Measurements from ENCODE around the gene LYZL4. TPM values are rescaled to one million over a fixed set of nuclear protein-coding genes. Genes with fewer than 3 reads are reported as not detected.

LYZL4 gene
- total RNA-seq, 2 donors from 2014 or later, result not detected

GRCh38 chr3:42425736-42426407 lies 15.5 kb upstream of the LYZL4 start:
- no peak for TF ChIP-seq CTCF (IDR thresholded peaks at IDR 0.05)
- H3K4me3 ChIP-seq, result no peak overlapping the region
- intact Hi-C loops (cut with DNase I), result no loop called here
- H3K9ac ChIP-seq (ENCODE audit: low read depth in 2 of 2, low read length in 2 of 2), result no peak overlapping the region
- H3K36me3 ChIP-seq, result no peaks in the 10 kb centered on the region
- H3K9me3 ChIP-seq, result no peaks in the 10 kb centered on the region
- no peak for DNase-seq
- no peak overlapping the region for H3K27ac ChIP-seq
- no peaks in the 10 kb centered on the region for H3K27me3 ChIP-seq
- no peaks in the 10 kb centered on the region for H3K4me1 ChIP-seq

DNA sequence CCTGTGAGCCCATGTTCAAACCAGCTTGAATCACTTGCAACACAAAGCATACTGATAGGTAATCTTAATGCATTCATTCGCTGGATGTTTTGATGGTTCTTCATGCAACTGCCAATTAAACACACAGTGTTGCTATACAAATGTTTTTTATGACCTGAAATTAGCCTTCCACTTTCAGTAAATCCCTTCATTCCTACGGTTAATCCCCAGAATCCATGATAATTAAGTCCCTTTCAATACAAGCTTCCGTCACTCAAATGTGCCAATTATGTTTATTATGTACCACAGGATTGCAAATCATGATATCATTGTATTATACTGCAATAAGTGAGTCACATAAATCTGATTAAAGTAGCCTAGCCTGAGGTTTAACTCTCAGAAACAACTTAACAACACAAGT lies 14.5 kb upstream of the LYZL4 start:
- no peaks in the 10 kb centered on the region for H3K27me3 ChIP-seq
- DNase-seq, result no peak

DNA sequence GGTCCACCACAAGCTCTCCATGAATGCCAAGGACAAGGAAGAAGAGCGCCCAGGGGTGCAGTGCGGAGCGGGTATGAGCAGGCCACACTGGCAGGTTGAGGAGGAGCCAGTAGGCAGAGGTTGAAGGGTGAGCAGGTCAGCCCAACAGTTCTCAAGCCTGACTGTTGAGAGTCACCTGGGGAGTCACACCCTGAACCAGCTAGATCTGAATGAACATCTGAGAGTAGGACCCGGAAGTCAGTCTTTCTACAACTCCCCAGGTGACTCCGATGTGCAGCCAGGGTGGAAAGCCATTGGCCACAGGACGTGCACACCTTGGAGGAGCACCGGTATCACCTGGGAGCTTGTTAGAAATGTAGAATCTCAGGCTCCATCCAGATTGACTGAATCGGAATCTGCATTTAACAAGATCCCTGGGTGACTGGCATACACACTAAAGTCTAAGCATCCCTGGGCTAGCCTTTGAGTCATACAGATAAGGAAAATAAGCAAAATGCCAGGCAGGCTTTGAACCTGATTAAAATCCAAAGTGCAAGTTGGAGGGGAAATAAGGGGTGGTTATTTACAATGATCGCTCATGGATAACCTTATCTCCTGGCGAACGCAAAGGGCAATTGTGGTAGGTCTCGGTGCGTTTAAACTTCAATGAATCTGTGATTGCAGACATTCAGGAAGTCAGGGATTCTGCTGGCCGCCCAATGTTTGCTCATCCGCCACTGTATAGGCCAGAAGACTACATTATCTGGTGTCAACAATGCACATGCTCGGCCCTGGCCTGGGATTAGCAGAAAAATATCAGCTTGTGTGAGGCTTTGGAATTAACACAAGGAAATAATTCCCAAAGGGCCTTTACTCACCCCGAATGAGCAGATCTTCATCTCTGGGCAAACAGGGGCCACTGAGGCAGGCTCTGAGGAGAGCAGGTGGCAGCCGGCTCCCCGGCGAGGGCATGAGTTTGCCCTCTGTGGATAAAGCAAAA lies 11.7 kb upstream of the LYZL4 start:
- DNase-seq, result peak; percentile 18
- TF ChIP-seq CTCF (IDR thresholded peaks at IDR 0.05), result no peak
- H3K27me3 ChIP-seq, result no peaks in the 10 kb centered on the region
- no peak overlapping the region for H3K27ac ChIP-seq
- no peak overlapping the region for H3K9ac ChIP-seq (ENCODE audit: low read depth in 2 of 2, low read length in 2 of 2)
- no peaks in the 10 kb centered on the region for H3K9me3 ChIP-seq
- no peaks in the 10 kb centered on the region for H3K4me1 ChIP-seq
- H3K4me3 ChIP-seq, result no peak overlapping the region
- intact Hi-C loops (cut with DNase I), result no loop called here
- H3K36me3 ChIP-seq, result no peaks in the 10 kb centered on the region

More for the DNA sequence above, 14.5 kb upstream of the LYZL4 start:
- Histone ChIP-seq H3K9me3 (no peaks in the 10 kb centered on the region), H3K27ac (no peak overlapping the region), H3K4me1 (no peaks in the 10 kb centered on the region), H3K4me3 (no peak overlapping the region), H3K9ac (ENCODE audit: low read depth in 2 of 2, low read length in 2 of 2) (no peak overlapping the region), H3K36me3 (no peaks in the 10 kb centered on the region)
- TF ChIP-seq CTCF (IDR thresholded peaks at IDR 0.05), result no peak
- intact Hi-C loops (cut with DNase I), result no loop called here

DNA sequence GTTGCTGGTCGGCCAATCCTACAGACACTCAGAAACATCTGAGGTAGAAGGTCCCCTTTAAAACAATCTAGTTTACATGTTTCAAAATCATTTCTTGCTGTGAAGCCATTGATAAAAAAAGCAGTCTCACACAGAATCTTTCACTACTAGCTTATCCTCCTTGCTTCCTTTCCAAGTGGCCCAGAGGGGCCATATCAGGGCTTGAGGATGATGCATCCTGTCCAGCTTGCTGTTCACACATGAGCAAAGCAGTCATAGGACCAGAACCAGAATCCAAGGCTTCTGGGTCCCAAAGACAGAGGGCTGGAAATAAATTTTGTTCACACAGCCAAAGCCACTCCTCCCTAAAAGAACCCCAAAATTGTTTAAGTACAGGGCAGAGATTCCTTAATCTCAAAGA lies 9.2 kb upstream of the LYZL4 start:
- Histone ChIP-seq H3K9me3 (no peaks in the 10 kb centered on the region), H3K4me3 (no peak overlapping the region), H3K27ac (no peak overlapping the region), H3K4me1 (no peaks in the 10 kb centered on the region), H3K9ac (ENCODE audit: low read depth in 2 of 2, low read length in 2 of 2) (no peak overlapping the region), H3K27me3 (no peaks in the 10 kb centered on the region), H3K36me3 (no peaks in the 10 kb centered on the region)
- intact Hi-C loops (cut with DNase I), result no loop called here
- DNase-seq, result no peak
- TF ChIP-seq CTCF (IDR thresholded peaks at IDR 0.05), result no peak

DNA sequence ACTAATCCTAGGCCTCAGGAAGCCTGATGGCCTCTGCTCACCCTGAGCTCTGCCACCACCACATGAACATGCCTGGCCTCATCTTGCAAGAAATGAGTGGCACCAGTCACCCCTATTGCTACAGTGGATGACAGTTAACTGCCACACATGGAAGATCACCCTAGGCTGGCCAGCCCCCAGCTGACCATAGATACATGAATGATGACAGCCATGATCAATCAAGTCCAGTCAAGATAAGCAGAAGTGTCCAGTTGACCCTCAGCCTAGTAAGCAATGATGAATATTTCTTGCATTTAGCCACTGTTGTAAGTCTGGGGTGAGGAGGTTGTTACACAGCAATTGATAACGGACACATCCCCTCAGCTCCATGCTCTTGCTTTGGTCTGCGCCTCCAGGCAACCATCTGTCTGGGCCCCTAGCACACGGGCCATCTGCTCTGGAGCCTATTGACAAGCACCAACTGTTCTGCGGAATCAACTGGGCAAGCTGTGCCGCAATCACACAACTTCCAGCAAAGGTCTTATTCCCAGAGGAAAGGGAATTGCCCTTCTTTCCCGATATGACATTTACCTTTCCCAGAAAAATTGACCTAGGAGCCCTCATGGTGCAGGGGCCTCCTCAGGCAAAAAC lies 2.2 kb upstream of the LYZL4 start:
- no peak for TF ChIP-seq CTCF (IDR thresholded peaks at IDR 0.05)
- intact Hi-C loops (cut with DNase I), result no loop called here
- Histone ChIP-seq H3K9me3 (no peaks in the 10 kb centered on the region), H3K4me1 (no peaks in the 10 kb centered on the region), H3K4me3 (no peak overlapping the region), H3K27ac (no peak overlapping the region), H3K9ac (ENCODE audit: low read depth in 2 of 2, low read length in 2 of 2) (no peak overlapping the region), H3K36me3 (no peaks in the 10 kb centered on the region), H3K27me3 (no peaks in the 10 kb centered on the region)
- no peak for DNase-seq
